HG02678 (cell line): ENCODE results near the gene CADM2.
"Not testable (repeated sequence)": the region's sequence is repeated elsewhere in the genome, so short reads cannot be mapped to it uniquely, and the experiment has no call there.

Experiments
- ATAC-seq: cut with Tn5 transposase; IDR thresholded peaks from one replicate; pipeline ENCODE4 v1.9.1; 2021; ENCODE audit warnings: mild to moderate bottlenecking, moderate library complexity; ENCODE audit not compliant: unreplicated experiment

CADM2 gene

DNA sequence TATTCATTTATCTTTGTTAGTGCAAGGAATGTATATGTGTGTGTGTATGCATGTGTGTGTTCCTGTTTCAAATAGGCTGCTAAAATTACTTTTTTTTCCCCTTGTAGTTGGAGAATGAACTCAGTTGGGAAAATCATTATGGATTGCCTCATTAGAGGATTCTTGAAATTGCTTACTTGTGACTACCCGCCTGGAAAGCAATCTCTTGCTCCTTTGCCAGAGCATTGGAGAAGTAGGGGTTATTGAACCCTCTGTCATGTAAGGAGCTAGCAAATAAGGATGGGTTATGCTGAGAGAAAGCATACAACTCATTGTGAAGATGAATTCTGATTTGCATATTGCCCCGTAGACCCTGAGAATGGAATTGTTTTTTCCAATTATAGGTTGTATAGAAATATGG, 474.5 kb downstream of the CADM2 start:
- no peak for ATAC-seq

- ATAC-seq = no peak
These were observed 496.9 kb downstream of the CADM2 start for GRCh38 chr3:85455561-85456200.

- ATAC-seq = no peak
These were observed 515.5 kb downstream of the CADM2 start for GRCh38 chr3:85474241-85474640.

GRCh38 chr3:85475346-85475745, 516.6 kb downstream of the CADM2 start:
- no peak for ATAC-seq

DNA sequence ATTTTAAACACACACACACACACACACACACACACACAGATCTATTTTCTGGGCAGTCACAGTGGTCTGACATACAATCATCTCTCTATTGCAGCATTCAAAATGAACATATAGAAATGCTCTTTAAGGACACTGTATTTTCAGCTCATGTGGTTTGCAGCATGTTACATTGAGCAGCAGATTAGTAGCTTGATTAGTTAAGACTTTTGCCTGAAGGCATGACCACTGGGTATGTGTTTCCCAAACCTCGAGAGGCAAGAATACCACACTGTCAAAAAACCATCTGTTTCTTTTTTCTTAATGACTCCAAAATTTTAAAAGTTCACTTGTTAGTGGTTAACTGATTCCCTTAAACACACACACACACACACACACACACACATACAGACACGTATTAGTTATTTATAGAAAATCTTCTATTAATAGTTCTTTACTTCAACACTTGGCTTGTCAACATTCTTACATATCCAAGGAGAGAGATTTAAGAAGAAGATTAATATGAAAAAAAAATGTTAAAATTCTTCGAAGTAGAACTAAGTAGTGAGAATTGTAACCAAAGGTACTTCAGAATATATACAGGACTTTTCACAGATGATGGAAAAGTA, 518.2 kb downstream of the CADM2 start:
- no peak for ATAC-seq

DNA sequence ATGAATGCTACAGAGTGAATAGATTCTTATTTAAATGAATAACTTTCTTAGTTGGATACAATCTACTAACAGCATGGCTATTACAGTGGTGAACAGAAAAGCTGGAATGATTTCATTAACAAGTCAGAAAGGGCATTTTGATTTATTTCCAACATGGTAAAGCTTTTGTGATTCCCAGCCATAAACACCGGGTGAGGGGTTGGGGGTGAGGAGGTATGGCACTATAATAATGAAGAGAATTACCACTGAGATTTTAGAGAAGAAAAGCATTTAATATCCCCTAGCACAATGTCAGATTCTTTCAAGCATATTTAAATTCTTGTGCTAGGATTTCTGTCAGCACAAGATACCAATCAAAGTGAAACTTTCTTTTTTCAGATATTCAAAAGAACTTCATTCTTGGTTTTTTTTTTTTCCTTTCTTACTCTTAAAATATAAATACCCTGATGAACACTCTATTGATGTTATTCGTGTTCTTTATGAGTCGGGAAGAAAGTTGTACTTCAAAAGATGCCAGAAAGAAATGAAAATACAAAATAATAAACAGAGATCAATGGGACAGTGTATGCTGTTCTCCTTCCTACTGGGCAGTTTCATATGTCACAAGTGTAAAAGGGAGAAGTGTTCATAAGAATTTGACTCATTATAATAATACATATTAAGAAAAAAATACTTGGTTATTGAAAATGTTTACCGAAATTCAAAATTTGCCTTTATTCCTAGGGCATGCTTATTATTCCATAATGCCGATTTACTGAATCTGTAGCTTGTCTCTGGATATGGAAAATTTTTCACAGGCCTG, 522.8 kb downstream of the CADM2 start:
- no peak for ATAC-seq

GRCh38 chr3:85482213-85482490, 523.4 kb downstream of the CADM2 start:
- no peak for ATAC-seq

DNA sequence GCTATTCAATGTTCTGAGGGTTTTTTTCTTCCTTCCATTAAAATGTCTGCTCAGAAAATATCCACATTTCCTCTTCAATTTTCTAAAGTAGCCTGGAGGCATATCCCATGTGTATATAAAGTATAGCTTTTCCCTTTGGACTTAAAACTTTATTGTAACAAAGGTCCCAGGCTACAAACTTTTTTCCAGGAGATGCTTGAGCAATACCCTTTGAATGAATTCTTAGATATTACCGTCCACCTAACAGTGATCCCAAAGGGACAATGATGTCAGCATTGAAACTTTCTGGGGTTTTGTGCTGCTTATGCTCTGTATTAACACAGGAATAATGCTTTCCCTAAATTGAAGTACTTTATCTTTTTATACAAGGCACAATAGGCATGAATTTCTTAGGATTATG, 525.2 kb downstream of the CADM2 start:
- no peak for ATAC-seq

DNA sequence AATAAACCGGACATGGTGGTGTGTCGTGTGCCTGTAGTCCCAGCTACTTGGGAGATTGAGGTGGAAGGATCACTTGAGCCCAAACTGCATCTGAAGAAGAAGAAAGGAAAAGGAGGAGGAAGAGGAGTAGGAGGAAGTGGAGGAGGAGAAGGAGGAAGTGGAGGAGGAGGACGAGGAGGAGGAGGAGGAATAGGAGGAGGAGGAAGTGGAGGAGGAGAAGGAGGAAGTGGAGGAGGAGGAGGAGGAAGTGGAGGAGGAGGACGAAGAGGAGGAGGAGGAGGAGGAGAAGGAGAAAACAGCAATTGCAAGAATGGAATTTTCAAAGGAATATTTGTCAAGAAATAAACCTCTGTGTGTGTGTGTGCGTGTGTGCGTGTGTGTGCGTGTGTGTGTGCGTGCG, 528.6 kb downstream of the CADM2 start:
- ATAC-seq = no peak

DNA sequence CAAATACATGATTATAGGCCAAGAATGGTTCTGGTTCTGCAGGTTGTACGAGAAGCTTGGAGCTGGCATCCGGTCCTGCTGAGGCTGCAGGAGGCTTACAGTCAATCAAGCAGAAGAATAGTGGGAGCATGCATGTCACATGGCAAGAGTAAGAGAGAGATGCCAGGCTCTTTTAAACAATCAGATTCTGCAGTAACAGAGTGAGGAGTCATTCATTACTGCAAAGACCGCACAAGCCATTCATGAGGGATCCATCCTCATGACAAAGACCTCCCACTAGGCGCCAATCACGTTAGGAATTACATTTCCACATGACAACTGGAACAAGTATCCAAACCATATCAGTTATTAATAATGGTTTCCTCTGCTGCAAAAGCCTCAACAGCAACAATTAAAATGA, 536.8 kb downstream of the CADM2 start:
- ATAC-seq = no peak

- ATAC-seq = no peak
These were observed 539.4 kb downstream of the CADM2 start for GRCh38 chr3:85498177-85498576.

GRCh38 chr3:85502148-85502875, 543.5 kb downstream of the CADM2 start:
- no peak for ATAC-seq

DNA sequence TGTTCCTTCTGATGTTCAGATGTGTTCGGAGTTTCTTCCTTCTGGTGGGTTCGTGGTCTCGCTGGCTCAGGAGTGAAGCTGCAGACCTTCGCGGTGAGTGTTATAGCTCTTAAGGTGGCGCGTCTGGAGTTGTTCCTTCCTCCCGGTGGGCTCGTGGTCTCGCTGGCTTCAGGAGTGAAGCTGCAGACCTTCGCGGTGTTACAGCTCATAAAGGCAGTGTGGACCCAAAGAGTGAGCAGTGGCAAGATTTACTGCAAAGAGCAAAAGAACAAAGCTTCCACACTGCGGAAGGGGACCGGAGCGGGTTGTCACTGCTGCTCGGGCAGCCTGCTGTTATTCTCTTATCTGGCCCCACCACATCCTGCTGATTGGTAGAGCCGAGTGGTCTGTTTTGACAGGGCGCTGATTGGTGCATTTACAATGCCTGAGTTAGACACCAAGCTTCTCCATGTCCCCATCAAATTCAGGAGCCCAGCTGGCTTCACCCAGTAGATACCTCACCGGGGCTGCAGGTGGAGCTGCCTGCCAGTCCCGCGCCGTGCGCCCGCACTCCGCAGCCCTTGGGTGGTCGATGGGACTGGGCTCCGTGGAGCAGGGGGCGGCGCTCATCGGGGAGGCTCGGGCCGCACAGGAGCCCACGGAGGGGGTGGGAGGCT, 545.5 kb downstream of the CADM2 start:
- not testable (repeated sequence) for ATAC-seq

GRCh38 chr3:85504785-85505511, 546.2 kb downstream of the CADM2 start:
- ATAC-seq = not testable (repeated sequence)

GRCh38 chr3:85507052-85507451, 548.3 kb downstream of the CADM2 start:
- not testable (repeated sequence) for ATAC-seq

DNA sequence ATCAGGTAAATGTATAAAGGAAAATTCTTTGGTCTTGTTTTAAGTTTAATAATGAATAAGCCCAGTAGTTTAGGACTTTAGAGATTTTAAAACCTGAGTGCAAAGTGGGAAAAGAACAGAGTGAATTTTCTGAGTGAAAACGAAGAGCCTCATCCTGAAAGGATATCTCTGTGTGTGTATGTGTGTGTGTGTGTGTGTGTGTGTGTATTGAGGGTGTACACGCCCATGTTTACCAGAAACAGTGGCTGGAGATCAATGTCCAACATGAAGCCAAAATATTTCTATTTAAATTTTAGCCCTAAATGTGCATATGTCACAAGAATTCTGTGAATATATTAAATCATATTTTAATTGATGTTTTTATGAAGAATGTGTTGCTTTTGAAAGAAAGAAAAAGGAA, 549.9 kb downstream of the CADM2 start:
- ATAC-seq = no peak

DNA sequence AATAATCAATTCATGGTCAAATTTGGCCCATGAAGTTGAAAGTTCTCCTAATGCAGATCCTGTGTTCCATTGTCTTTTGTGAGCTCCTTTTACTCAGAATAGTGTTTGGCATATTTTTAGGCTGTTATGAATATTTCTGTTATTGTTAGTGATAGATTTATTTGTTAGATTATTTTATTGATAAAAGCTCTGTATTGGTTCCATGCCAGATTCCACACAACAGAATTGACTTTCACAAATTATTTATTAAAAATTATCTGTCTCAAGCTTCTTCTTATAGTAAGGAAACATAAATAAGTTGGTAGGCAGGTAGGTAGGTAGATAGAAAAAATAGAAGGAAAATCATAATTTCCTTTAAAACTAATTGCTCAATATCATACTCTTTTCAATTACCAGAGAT, 557.4 kb downstream of the CADM2 start:
- no peak for ATAC-seq

GRCh38 chr3:85524104-85524503, 565.3 kb downstream of the CADM2 start:
- ATAC-seq = no peak

DNA sequence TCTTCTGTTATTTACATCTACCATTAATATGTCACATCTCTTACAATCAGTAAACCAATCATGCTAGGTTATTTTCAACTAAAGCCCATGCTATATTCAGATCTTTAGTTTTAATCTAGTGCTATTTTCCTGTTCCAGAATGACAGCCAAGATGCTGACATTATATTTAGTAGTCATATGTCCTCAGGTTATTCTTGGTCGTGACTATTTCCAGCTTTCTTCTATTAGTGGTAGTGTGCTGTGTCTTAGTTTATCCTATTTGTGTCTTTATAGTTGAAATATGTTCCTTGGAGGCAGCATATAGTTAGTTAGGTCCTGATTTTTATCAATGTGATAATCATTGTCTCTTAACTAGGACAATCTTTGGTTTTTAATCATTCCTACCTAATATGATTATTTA, 566.5 kb downstream of the CADM2 start:
- ATAC-seq = no peak

- ATAC-seq = no peak
These were observed 574.8 kb downstream of the CADM2 start for GRCh38 chr3:85533586-85533985.

DNA sequence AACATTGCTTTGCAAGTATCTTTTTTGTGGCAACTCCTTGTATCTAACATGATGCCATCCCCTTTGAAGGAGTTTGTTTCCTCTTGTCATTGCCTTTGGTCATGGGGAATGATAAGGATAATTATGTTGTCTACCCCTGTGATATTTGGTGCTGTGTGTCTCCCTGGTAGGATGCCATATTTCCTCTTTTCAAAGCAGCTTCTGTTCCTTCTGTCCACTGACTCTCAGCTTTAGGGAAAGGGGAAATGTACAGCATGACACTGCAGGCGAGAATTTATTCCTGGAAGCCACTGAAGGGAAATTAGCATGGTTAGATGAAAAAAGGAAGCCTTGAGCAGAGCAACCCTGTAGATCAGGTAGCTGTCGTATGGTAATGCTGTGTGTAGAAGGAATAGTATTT, 576.7 kb downstream of the CADM2 start:
- ATAC-seq = no peak
